K562 (cell line): Measurements from ENCODE around the gene MAST1. TPM values are rescaled to one million over a fixed set of nuclear protein-coding genes. Genes with fewer than 3 reads are reported as not detected.

Source experiments
- EGR1 ChIP-seq: fragments of 450-650 bp; conservative IDR thresholded peaks from 2 replicates; pipeline ENCODE4 v1.6.1; 2017; ENCODE audit warnings: mild to moderate bottlenecking
- ID3 ChIP-seq, 2 experiments: fragments of 250-450 bp in 1 of 2; fragments of 450-650 bp in 1 of 2; sonication (Bioruptor Pico) in 1 of 2; IDR thresholded peaks; 2 replicates each; pipeline versions ENCODE4 v1.6.1 to v1.8.0; 2016 to 2021; ENCODE audit warnings: mild to moderate bottlenecking in 2 of 2, moderate library complexity in 2 of 2, missing compliant biosample characterization in 1 of 2, missing genetic modification characterization in 1 of 2
- ZBTB40 ChIP-seq, 2 experiments: fragments of 450-650 bp in 1 of 2; sonication (generic) in 1 of 2; formaldehyde crosslinking in 1 of 2; IDR thresholded peaks; 2 replicates each; pipeline versions ENCODE4 v1.7.1 to v1.9.0; 2016 to 2022; ENCODE audit warnings: inconsistent platforms in 1 of 2, mild to moderate bottlenecking in 1 of 2, missing genetic modification reagents in 1 of 2
- ZNF124 ChIP-seq: sonication (generic); formaldehyde crosslinking; IDR thresholded peaks from 2 replicates; pipeline ENCODE4 v1.8.1; 2022; ENCODE audit warnings: missing genetic modification reagents
- ZNF24 ChIP-seq: fragments of 450-650 bp; IDR thresholded peaks from 2 replicates; pipeline ENCODE4 v1.6.1; 2016
- polyA plus RNA-seq, 8 experiments: library from polyadenylated mRNA; depleted of rRNA in 4 of 8; stranded (reverse) in 5 of 8; unstranded in 3 of 8; fragments of >200 nt; fragmentation: Nextera tagmentation in 2 of 8; fragmentation: Illumina TruSeq in 1 of 8; extraction: Ambion mirVana in 2 of 8; extraction: Trizol in 1 of 8; gene quantifications; 2 replicates each; pipeline versions ENCODE4 v1.2.1 to v1.2.3, GENCODE V29; 2011 to 2014; ENCODE audit warnings: inconsistent platforms in 1 of 8, missing spikeins in 1 of 8
- total RNA-seq, 7 experiments: library from RNA; depleted of rRNA in 6 of 7; stranded (reverse); fragments of >200 nt in 6 of 7; fragmentation: Illumina TruSeq in 2 of 7; extraction: Trizol in 2 of 7; gene quantifications; 2 replicates each; pipeline versions ENCODE4 v1.2.1 to v1.2.3, GENCODE V29; 2011 to 2021; ENCODE audit warnings: low replicate concordance in 1 of 7

Gene MAST1
- total and polyA plus RNA-seq, 9 of the 15 experiments (the other 6 are each of a cell fraction or from before 2014, with no cell fraction given), result 0.48 to 10.3 (median 3.9) TPM

- TF ChIP-seq ZBTB40 (IDR thresholded peaks at IDR 0.05) (no peak), ZBTB40 (CRISPR knock-in tag; IDR thresholded peaks at IDR 0.05) (no peak), ID3 (CRISPR knock-in tag; IDR thresholded peaks at IDR 0.05) (no peak), ID3 (tag; IDR thresholded peaks at IDR 0.05) (0 out of 2 replicates have a peak, but pooled peaks have one; percentile 3), EGR1 (no peak), ZNF24 (peak; percentile 70; the same call in 1 of the 2 replicates), ZNF124 (CRISPR knock-in tag) (no peak)
- TF ChIP-seq, all 486 proteins: peak for 7
These were observed 1.8 kb upstream of the MAST1 start (continued) for GRCh38 chr19:12836529-12836863.
